Transverse colon (tissue), 4 donors: ENCODE measurements around the gene COL21A1. TPM values are rescaled to one million over a fixed set of nuclear protein-coding genes. Genes with fewer than 3 reads are reported as not detected.

Experiments used
- DNase-seq: peaks from one replicate; pipeline ENCODE4 v3.0.0-alpha.2; 2019
- H3K27ac ChIP-seq, 4 donors: fragments of 200-600 bp; sonication (generic); 2 replicates each; pipeline ENCODE4 v1.5.1; 2016 to 2018; ENCODE audit warnings: inconsistent platforms in 4 of 4
- H3K27me3 ChIP-seq: fragments of 200-600 bp; sonication (generic); 2 replicates; pipeline ENCODE4 v1.5.1; 2017; ENCODE audit warnings: inconsistent platforms
- H3K36me3 ChIP-seq, 4 donors: fragments of 200-600 bp; sonication (generic); 2 replicates each; pipeline ENCODE4 v1.5.1; 2017 to 2019; ENCODE audit warnings: inconsistent platforms in 4 of 4
- H3K4me1 ChIP-seq, 4 donors: fragments of 200-600 bp; sonication (generic); 2 replicates each; pipeline ENCODE4 v1.5.1; 2017 to 2020; ENCODE audit warnings: inconsistent platforms in 4 of 4
- H3K4me3 ChIP-seq, 4 donors: fragments of 200-600 bp; sonication (generic); 1 replicate in 1 of 4; 2 replicates in 3 of 4; pipeline versions ENCODE4 v1.5.1 to v1.6.1; 2017 to 2019; ENCODE audit warnings: inconsistent platforms in 4 of 4
- H3K9me3 ChIP-seq, 2 donors: fragments of 200-600 bp; sonication (generic); 2 replicates each; pipeline ENCODE4 v1.5.1; 2017 to 2019; ENCODE audit warnings: inconsistent platforms in 2 of 2
- EP300 ChIP-seq: sonication (generic); formaldehyde crosslinking; IDR thresholded peaks from one replicate; pipeline ENCODE4 v1.6.1; 2017; ENCODE audit warnings: antibody characterized with exemption, low read depth
- POLR2A ChIP-seq: fragments of 450-650 bp; IDR thresholded peaks from one replicate; pipeline ENCODE4 v1.6.1; 2016; ENCODE audit warnings: antibody characterized with exemption, mild to moderate bottlenecking, moderate library complexity
- POLR2AphosphoS5 ChIP-seq, 3 donors: sonication (generic); formaldehyde crosslinking; IDR thresholded peaks; one replicate each; pipeline ENCODE4 v1.6.1; 2016; ENCODE audit warnings: antibody characterized with exemption in 3 of 3
- WGBS, 2 donors: methylation state at CpG; one replicate each; pipeline ENCODE4 v1.1.5; 2018; ENCODE audit warnings: low coverage in 1 of 2; 5-methylcytosine and 5-hydroxymethylcytosine counted together
- in situ Hi-C, 4 donors: fragments of 200-750 bp; cut with MboI; loops; one replicate each; pipeline versions ENCODE4 v1.15.0 to v1.15.1; 2017; ENCODE audit warnings: low sequenced_read_pairs in 3 of 4, low pct_ligation_motif_present in 1 of 4, low pct_unique_long_range_greater_than_20kb in 1 of 4
- intact Hi-C: fragments of 100-400 bp; cut with DNase I; formaldehyde crosslinking; loops from one replicate; pipeline ENCODE4 v1.15.1; 2023; ENCODE audit warnings: low total_unique reads
- total RNA-seq, 4 donors: library from RNA; depleted of rRNA; stranded (reverse); fragments of >200 nt; gene quantifications; one replicate each; pipeline ENCODE4 v1.1.0, GENCODE V29; 2016
- TF ChIP-seq, protein P1 (sequence below), 5 experiments: fragments of 200-600 bp in 3 of 5; fragments of 450-650 bp in 2 of 5; sonication (generic) in 3 of 5; IDR thresholded peaks; 1 replicate in 2 of 5; 2 replicates in 3 of 5; pipeline ENCODE4 v1.5.1; 2016 to 2017; ENCODE audit warnings: antibody characterized with exemption in 5 of 5, inconsistent platforms in 3 of 5, mild to moderate bottlenecking in 2 of 5, moderate library complexity in 1 of 5

COL21A1 gene
- total RNA-seq, 4 donors from 2014 or later: 0.40 to 5.7 (median 3.3) TPM

DNA sequence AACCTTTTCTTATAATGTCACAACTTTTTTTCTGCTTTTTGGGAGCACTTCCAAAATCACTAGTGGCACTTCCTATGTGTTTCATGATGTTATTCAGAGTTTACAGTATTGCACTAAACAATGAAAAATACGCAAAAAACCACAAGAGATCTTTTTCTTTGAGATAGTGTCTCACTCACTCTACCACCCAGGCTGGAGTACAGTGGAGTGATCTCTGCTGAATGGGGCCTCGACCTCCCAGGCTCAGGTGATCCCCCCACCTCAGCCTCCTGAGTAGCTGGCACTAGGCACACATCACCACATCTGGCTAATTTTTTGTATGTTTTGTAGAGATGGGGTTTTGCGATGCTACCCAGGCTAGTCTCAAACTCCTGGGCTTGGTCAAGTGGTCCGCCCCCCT, 158.7 kb downstream of the COL21A1 start:
- TF ChIP-seq, protein P1, sequence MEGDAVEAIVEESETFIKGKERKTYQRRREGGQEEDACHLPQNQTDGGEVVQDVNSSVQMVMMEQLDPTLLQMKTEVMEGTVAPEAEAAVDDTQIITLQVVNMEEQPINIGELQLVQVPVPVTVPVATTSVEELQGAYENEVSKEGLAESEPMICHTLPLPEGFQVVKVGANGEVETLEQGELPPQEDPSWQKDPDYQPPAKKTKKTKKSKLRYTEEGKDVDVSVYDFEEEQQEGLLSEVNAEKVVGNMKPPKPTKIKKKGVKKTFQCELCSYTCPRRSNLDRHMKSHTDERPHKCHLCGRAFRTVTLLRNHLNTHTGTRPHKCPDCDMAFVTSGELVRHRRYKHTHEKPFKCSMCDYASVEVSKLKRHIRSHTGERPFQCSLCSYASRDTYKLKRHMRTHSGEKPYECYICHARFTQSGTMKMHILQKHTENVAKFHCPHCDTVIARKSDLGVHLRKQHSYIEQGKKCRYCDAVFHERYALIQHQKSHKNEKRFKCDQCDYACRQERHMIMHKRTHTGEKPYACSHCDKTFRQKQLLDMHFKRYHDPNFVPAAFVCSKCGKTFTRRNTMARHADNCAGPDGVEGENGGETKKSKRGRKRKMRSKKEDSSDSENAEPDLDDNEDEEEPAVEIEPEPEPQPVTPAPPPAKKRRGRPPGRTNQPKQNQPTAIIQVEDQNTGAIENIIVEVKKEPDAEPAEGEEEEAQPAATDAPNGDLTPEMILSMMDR (IDR thresholded peaks at IDR 0.05): no peak
- no peak for TF ChIP-seq EP300
- no peak for TF ChIP-seq POLR2AphosphoS5 (IDR thresholded peaks at IDR 0.05)
- no peak for TF ChIP-seq POLR2A
- DNase-seq: no peak
- no peaks in the 10 kb centered on the region for H3K36me3 ChIP-seq
- in situ Hi-C loops: no loop called here
- peaks cover 2 to 3% of the 10 kb centered on the region in 2 donors for H3K9me3 ChIP-seq
- intact Hi-C loops: no loop called here
- no peaks in the 10 kb centered on the region for H3K27me3 ChIP-seq
- no peaks in the 10 kb centered on the region for H3K4me1 ChIP-seq
- 60 to 77% methylated on average over 1 to 4 of the region's 4 CpGs for WGBS, 2 donors
- H3K27ac ChIP-seq: no peak overlapping the region
- no peak overlapping the region for H3K4me3 ChIP-seq

DNA sequence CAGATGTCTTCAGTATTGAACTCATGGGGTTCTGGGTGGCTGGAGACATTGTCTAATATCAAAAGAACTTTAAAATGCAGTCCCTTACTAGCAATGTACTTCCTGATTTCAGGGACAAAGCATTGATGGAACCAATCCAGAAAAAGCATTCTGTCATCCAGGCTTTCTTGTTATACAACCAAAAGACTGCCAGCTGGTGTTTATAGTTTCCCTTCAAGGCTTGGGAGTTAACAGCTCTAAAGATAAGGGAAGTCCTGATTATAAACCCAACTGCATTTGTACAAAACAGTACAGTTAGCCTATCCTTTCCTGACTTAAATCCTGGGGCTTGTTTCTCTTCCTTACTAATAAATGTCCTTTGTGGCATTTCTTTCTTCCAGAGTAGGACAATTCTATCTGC, 160.0 kb downstream of the COL21A1 start:
- no peak for DNase-seq

DNA sequence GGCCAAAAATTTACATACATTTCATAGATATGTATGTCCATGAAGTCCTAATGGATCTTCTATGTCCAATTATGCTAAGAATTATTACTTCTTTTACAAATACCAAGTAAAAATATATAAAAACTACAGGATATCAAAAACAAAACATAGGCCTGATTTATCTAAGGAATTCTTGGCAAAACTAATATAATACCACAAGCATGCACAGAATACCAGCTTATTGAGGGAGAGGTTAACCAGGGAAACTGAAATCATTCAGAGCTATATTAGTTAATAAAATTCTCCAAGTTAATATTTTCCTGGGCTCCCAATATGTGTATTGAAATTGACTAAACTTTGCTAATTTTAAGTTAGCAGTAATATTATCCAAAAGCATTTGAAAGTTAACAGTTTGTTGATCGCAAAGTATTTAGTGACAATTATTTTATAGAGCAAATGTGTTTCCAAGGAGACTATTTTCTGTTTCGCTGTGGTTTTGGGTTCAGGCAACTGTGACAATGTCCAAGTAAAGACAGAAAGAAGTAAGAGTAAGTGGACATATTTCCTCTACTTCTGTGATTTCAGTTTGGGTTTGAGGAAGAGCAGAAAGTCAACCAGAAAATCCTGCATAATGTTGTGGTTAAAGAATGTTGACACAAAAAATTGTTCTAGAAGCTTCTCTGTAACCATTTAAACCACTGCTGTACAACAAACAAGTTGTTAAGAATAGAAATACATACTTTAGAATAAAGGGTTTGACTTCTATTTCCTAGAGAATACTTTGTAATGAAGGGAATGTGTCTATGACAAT, 167.4 kb downstream of the COL21A1 start:
- intact Hi-C loops (no loop called here), in situ Hi-C loops (no loop called here)
- WGBS, 2 donors: 88 to 92% methylated on average over 2 of the region's 2 CpGs
- no peak for TF ChIP-seq EP300
- TF ChIP-seq POLR2AphosphoS5 (IDR thresholded peaks at IDR 0.05): no peak
- TF ChIP-seq, protein P1 (IDR thresholded peaks at IDR 0.05): no peak
- TF ChIP-seq POLR2A: no peak
- no peak overlapping the region for H3K4me3 ChIP-seq
- DNase-seq: no peak
- H3K36me3 ChIP-seq: no peaks in the 10 kb centered on the region
- H3K4me1 ChIP-seq: no peaks in the 10 kb centered on the region
- H3K27me3 ChIP-seq: no peaks in the 10 kb centered on the region
- H3K27ac ChIP-seq: no peak overlapping the region
- H3K9me3 ChIP-seq: peaks cover 0 to 5% of the 10 kb centered on the region in 2 donors

More for the DNA sequence above, 160.0 kb downstream of the COL21A1 start:
- Histone ChIP-seq H3K27me3 (no peaks in the 10 kb centered on the region), H3K36me3 (no peaks in the 10 kb centered on the region), H3K27ac (no peak overlapping the region), H3K4me3 (no peak overlapping the region), H3K4me1 (no peaks in the 10 kb centered on the region), H3K9me3 (peaks cover 2 to 3% of the 10 kb centered on the region in 2 donors)
- in situ Hi-C loops (no loop called here), intact Hi-C loops (no loop called here)
- TF ChIP-seq POLR2A: no peak
- no peak for TF ChIP-seq POLR2AphosphoS5 (IDR thresholded peaks at IDR 0.05)
- TF ChIP-seq, protein P1 (IDR thresholded peaks at IDR 0.05): no peak

DNA sequence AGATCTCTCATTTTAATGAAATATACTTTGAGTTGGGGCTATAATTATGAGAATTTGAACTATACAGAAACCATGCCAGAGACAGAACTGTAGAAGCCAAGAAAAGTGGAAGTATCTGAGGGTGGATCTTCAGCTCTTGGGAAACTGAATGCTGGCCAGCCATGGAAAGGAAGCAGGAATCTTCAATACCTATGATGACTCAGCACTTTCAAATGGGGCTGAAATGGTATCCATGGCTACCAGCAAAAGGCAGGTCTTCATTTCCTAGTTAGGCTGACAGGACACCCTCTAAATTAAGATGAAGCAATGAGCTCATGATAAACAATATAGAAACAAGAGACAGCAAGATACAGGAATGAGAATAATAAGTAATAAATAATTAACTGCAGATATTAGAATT, 171.3 kb downstream of the COL21A1 start:
- in situ Hi-C loops: no loop called here
- TF ChIP-seq EP300 (no peak), POLR2AphosphoS5 (IDR thresholded peaks at IDR 0.05) (no peak), POLR2A (no peak)
- TF ChIP-seq, protein P1 (IDR thresholded peaks at IDR 0.05): no peak
- H3K27ac ChIP-seq: no peak overlapping the region
- intact Hi-C loops: no loop called here
- no peaks in the 10 kb centered on the region for H3K36me3 ChIP-seq
- H3K4me1 ChIP-seq: no peaks in the 10 kb centered on the region
- no peaks in the 10 kb centered on the region for H3K27me3 ChIP-seq
- no peak for DNase-seq
- H3K9me3 ChIP-seq: peaks cover 0 to 5% of the 10 kb centered on the region in 2 donors
- no peak overlapping the region for H3K4me3 ChIP-seq
